ENCODE measurements around the gene TNIK.

The TNIK gene

DNA sequence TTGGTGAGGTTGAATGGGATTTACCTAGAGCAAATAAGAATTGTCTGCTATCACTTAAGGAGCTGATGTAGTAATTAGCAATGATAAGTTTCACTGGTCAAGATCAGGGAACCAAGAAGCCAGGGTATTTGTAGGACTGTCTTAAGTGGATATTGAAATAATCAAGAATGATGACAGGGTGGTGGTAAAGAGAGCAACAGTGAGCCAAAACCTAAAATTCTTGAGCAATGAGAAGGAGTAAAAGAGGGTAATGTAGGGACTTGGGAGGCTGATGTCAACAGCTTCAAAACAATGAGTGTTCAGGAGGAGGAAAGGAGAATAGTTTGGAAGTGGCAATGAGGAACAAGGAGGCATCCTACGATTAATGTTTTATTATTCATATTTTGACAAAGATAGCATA lies 402.1 kb downstream of the TNIK start:
- DNase-seq (ENCODE audit: low read depth), result peak; percentile 31
- TF ChIP-seq, protein P1, sequence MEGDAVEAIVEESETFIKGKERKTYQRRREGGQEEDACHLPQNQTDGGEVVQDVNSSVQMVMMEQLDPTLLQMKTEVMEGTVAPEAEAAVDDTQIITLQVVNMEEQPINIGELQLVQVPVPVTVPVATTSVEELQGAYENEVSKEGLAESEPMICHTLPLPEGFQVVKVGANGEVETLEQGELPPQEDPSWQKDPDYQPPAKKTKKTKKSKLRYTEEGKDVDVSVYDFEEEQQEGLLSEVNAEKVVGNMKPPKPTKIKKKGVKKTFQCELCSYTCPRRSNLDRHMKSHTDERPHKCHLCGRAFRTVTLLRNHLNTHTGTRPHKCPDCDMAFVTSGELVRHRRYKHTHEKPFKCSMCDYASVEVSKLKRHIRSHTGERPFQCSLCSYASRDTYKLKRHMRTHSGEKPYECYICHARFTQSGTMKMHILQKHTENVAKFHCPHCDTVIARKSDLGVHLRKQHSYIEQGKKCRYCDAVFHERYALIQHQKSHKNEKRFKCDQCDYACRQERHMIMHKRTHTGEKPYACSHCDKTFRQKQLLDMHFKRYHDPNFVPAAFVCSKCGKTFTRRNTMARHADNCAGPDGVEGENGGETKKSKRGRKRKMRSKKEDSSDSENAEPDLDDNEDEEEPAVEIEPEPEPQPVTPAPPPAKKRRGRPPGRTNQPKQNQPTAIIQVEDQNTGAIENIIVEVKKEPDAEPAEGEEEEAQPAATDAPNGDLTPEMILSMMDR (conservative IDR thresholded peaks at IDR 0.05; ENCODE audit: low read depth, low read length), result no peak
- no peak overlapping the region for H3K4me3 ChIP-seq (ENCODE audit: low read depth, low read length)

DNA sequence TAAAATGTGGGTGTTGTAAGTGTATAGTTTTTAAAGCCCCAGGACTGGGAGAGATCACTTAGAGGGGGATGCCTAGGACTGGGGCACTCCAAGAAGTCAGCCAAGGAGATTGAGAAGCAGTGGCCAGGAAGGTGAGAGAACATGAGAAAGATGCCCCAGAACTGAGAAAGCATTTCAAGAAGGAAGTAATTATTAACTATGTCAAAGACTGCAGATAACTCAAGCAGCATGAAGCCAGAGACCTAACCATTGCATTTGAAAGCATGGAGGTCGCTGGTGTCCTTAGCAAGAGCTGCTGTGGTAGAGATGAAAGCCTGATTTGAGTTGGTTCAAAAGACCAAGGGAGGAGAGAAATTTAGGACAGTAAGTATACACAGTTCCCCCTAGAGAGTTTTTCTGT lies 403.1 kb downstream of the TNIK start:
- no peak overlapping the region for H3K4me3 ChIP-seq (ENCODE audit: low read depth, low read length)
- no peak for DNase-seq (ENCODE audit: low read depth)
- TF ChIP-seq, protein P1 (conservative IDR thresholded peaks at IDR 0.05; ENCODE audit: low read depth, low read length), result no peak

DNA sequence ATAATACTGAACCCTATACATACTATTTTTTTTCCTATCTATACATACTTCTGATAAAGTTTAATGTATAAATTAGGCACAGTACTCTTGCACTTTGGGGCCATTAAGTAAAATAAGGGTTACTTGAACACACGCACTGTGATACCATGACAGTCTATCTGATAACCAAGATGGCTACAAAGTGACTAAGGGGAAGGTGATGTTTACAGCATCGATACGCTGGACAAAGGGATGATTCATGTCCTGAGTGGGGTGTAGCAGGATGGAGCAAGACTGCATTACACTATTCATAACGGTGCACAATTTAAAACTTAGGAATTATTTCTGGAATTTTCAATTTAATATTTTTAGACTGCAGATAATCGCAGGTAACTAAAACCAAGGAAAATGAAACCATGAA lies 403.7 kb downstream of the TNIK start:
- DNase-seq (ENCODE audit: low read depth), result peak; percentile 67
- TF ChIP-seq, protein P1 (conservative IDR thresholded peaks at IDR 0.05; ENCODE audit: low read depth, low read length), result no peak
- no peak overlapping the region for H3K4me3 ChIP-seq (ENCODE audit: low read depth, low read length)

- TF ChIP-seq, protein P1 (conservative IDR thresholded peaks at IDR 0.05; ENCODE audit: low read depth, low read length), result no peak
- no peak overlapping the region for H3K4me3 ChIP-seq (ENCODE audit: low read depth, low read length)
- peak; percentile 70 for DNase-seq (ENCODE audit: low read depth)
Observed at GRCh38 chr3:171055336-171056178, 404.6 kb downstream of the TNIK start.

GRCh38 chr3:171054921-171055320 lies 405.3 kb downstream of the TNIK start:
- TF ChIP-seq, protein P1 (conservative IDR thresholded peaks at IDR 0.05; ENCODE audit: low read depth, low read length), result no peak
- peak; percentile 35 for DNase-seq (ENCODE audit: low read depth)
- no peak overlapping the region for H3K4me3 ChIP-seq (ENCODE audit: low read depth, low read length)

GRCh38 chr3:171054231-171054630 lies 406.0 kb downstream of the TNIK start:
- no peak for DNase-seq (ENCODE audit: low read depth)
- H3K4me3 ChIP-seq (ENCODE audit: low read depth, low read length), result no peak overlapping the region
- TF ChIP-seq, protein P1 (conservative IDR thresholded peaks at IDR 0.05; ENCODE audit: low read depth, low read length), result no peak

Measured in choroid plexus epithelial cell (primary cell).